Measurements from ENCODE around the gene OTOS. TPM values are rescaled to one million over a fixed set of nuclear protein-coding genes. Genes with fewer than 3 reads are reported as not detected.

The OTOS gene
- polyA plus RNA-seq, 1 experiment, result not detected

DNA sequence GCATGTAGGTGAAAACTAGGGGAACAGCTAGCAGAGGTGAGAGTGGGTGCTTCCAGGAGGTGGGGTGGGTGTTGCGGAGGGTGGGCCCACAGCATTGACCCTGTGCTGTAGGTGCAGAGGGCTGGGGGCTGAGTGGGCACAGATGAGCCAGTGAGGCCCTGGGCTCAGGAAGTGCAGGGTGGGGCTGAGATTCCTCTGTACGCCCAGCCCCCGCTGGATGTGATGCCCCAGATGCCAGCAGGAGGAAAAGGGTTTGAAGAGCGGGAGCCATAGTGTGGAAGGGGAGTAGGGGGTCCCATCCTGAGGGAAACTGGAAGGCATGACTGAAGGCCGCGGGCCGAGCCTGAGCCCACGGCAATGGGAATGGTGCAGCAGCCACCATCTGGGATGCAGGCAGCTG, 14.1 kb upstream of the OTOS start:
- Histone ChIP-seq H3K4me3 (ENCODE audit: low read depth, low read length) (no peak overlapping the region), H3K27me3 (ENCODE audit: control insufficient read depth, insufficient read depth, low read length) (peaks cover 9% of the 10 kb centered on the region), H3K9me3 (ENCODE audit: control insufficient read depth, insufficient read depth, low read length) (no peaks in the 10 kb centered on the region; the same call in none of the 2 replicates), H3K27ac (ENCODE audit: low read depth, low read length) (no peak overlapping the region)
- POLR2A ChIA-PET, result no interaction called here
- CTCF ChIA-PET, result interaction anchor here (0.9 kb wide), 1 partner anchor 11 kb away, joined by 3 read pairs; no protein-coding TSS in a partner anchor
- no peak for DNase-seq (ENCODE audit: low read depth, low spot score)
- TF ChIP-seq, protein P1, sequence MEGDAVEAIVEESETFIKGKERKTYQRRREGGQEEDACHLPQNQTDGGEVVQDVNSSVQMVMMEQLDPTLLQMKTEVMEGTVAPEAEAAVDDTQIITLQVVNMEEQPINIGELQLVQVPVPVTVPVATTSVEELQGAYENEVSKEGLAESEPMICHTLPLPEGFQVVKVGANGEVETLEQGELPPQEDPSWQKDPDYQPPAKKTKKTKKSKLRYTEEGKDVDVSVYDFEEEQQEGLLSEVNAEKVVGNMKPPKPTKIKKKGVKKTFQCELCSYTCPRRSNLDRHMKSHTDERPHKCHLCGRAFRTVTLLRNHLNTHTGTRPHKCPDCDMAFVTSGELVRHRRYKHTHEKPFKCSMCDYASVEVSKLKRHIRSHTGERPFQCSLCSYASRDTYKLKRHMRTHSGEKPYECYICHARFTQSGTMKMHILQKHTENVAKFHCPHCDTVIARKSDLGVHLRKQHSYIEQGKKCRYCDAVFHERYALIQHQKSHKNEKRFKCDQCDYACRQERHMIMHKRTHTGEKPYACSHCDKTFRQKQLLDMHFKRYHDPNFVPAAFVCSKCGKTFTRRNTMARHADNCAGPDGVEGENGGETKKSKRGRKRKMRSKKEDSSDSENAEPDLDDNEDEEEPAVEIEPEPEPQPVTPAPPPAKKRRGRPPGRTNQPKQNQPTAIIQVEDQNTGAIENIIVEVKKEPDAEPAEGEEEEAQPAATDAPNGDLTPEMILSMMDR (IDR thresholded peaks at IDR 0.05; ENCODE audit: low read depth, low read length), result no peak

DNA sequence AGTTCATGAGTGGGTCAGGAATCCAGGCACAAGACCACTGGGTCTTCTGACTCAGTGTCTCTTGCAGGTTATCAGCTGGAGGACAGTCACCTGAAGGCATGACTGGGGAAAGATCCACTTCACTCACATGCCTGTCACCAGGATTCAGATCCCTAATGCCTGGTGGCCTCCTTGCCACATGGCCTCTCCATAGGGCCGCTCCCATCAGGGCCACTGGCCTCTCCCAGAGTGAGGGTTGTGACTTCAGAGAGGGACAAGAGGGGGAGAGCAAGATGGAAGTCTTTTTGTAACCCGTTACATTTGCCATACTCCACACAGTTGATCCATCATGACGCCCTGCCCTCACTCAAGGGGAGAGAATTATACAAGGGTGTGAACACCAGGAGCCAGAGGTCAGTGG, 13.0 kb upstream of the OTOS start:
- DNase-seq (ENCODE audit: low read depth, low spot score), result no peak
- CTCF ChIA-PET, result interaction anchor here (1.0 to 2.1 kb wide), 2 partner anchors 10 to 92 kb away, joined by 3 to 8 read pairs; no protein-coding TSS in a partner anchor
- POLR2A ChIA-PET, result no interaction called here
- H3K27me3 ChIP-seq (ENCODE audit: control insufficient read depth, insufficient read depth, low read length), result peaks cover 12% of the 10 kb centered on the region
- H3K4me3 ChIP-seq (ENCODE audit: low read depth, low read length), result no peak overlapping the region
- H3K9me3 ChIP-seq (ENCODE audit: control insufficient read depth, insufficient read depth, low read length), result no peaks in the 10 kb centered on the region; the same call in none of the 2 replicates
- TF ChIP-seq, protein P1 (IDR thresholded peaks at IDR 0.05; ENCODE audit: low read depth, low read length), result no peak
- no peak overlapping the region for H3K27ac ChIP-seq (ENCODE audit: low read depth, low read length)

DNA sequence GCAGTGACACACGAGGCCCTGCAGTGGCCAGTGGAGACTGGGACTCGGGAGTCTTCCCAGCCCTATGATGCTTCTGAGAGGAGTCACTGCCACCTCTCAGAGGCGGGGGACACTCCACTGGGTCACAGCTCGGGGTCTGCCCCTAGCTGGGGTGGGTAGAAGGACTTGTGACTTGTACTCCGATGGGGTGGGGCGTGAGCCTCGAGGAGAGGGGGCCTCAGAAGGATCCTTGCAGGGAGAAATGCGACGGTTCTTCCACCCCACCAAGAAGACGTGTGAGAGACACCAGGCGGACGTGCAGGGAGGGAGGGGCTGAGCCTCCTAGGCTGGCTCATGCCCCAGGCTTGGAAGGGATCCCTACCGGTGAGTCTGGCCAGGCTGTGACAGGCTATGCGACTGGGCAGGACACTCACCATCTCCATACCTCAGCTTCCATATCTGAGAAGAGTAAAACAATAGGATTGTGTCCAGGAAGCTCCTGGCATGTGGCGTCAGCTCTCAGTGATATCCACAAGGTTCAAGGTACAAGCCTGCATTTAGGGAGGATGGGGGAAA, 11.1 kb upstream of the OTOS start:
- H3K9me3 ChIP-seq (ENCODE audit: control insufficient read depth, insufficient read depth, low read length), result peaks cover 6% of the 10 kb centered on the region
- no peak overlapping the region for H3K4me3 ChIP-seq (ENCODE audit: low read depth, low read length)
- POLR2A ChIA-PET, result no interaction called here
- CTCF ChIA-PET, result interaction anchor here (1.2 to 2.1 kb wide), 2 partner anchors 8 to 91 kb away, joined by 4 to 8 read pairs; no protein-coding TSS in a partner anchor
- H3K27me3 ChIP-seq (ENCODE audit: control insufficient read depth, insufficient read depth, low read length), result peaks cover 12% of the 10 kb centered on the region
- DNase-seq (ENCODE audit: low read depth, low spot score), result no peak
- TF ChIP-seq, protein P1 (IDR thresholded peaks at IDR 0.05; ENCODE audit: low read depth, low read length), result no peak
- no peak overlapping the region for H3K27ac ChIP-seq (ENCODE audit: low read depth, low read length)

DNA sequence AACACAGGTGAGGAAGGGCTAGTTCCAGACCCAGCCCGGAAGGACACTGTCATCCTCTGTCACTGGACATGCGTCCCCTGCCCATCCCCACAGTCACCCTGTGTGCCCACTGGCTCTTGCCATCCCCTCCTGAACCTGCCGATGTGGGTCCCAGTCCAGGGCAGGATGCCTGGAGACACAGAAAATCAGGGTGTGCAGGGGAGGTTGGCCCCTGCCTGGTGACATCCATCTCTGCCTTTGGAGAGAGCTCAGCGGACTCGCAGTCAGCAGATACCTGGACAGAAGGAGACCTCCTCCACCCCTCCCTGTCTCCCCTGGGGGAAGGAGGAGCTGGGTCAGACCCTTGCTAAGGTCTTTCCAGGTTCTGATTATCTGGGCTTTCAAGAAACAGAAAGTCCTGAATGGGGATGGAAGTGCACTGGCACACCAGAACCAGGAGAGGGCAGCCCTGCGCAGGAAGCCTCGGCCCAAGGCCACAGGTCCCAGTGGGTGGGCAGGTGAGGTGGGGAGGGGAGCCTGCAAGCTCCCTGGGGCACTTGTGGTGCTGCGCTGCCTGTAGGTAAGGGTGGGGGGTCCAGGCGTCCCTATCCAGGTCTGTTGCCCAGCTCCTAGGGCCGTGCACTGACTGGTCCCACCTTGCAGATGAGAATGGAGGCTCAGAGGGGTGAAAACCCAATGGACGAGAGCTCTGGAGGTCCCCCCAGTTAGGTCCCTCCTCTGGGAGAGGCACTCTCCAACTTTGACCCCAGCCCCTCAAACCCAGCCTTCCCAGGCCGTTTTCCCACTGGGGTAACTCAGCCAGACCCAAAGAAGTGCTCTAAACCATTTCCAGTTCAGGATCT, 9.7 kb upstream of the OTOS start:
- Histone ChIP-seq H3K9me3 (ENCODE audit: control insufficient read depth, insufficient read depth, low read length) (peaks cover 6% of the 10 kb centered on the region), H3K27me3 (ENCODE audit: control insufficient read depth, insufficient read depth, low read length) (peaks cover 14% of the 10 kb centered on the region), H3K4me3 (ENCODE audit: low read depth, low read length) (no peak overlapping the region), H3K27ac (ENCODE audit: low read depth, low read length) (no peak overlapping the region)
- TF ChIP-seq, protein P1 (IDR thresholded peaks at IDR 0.05; ENCODE audit: low read depth, low read length), result peak; percentile 85
- no peak for DNase-seq (ENCODE audit: low read depth, low spot score)
- CTCF ChIA-PET, result interaction anchor here (1.0 to 1.8 kb wide), 6 partner anchors 8 to 347 kb away, joined by 3 to 7 read pairs (median 4); partner anchors contain the start of gene OTOS
- POLR2A ChIA-PET, result no interaction called here

Measured in AG04450 (cell line).